Osteoblast (primary cell): Measurements from ENCODE around the gene RPS15A. TPM values are rescaled to one million over a fixed set of nuclear protein-coding genes. Genes with fewer than 3 reads are reported as not detected.

ENCODE experiments used
- DNase-seq: peaks from one replicate; pipeline ENCODE4 v3.0.0; 2011; ENCODE audit warnings: low spot score, mixed read lengths; ENCODE audit not compliant: insufficient read length; ENCODE audit errors: missing footprints
- H2AFZ ChIP-seq: 2 replicates; pipeline ENCODE4 v1.6.0; 2011; ENCODE audit warnings: mild to moderate bottlenecking, low read length
- H3K27ac ChIP-seq: 2 replicates; pipeline ENCODE4 v1.5.1; 2011; ENCODE audit warnings: mild to moderate bottlenecking, low read depth, low read length, moderate library complexity
- H3K27me3 ChIP-seq: 2 replicates; pipeline ENCODE4 v1.6.0; 2012; ENCODE audit warnings: mild to moderate bottlenecking, control low read depth, inconsistent platforms, low read length, moderate library complexity; ENCODE audit not compliant: insufficient read depth
- H3K36me3 ChIP-seq: 2 replicates; pipeline ENCODE4 v1.5.1; 2011; ENCODE audit warnings: mild to moderate bottlenecking, low read length, control low read depth, moderate library complexity; ENCODE audit not compliant: insufficient read depth
- H3K4me1 ChIP-seq: 2 replicates; pipeline ENCODE4 v1.5.1; 2011; ENCODE audit warnings: mild to moderate bottlenecking, low read length, control low read depth, moderate library complexity; ENCODE audit not compliant: insufficient read depth
- H3K4me2 ChIP-seq: 2 replicates; pipeline ENCODE4 v1.6.0; 2011; ENCODE audit warnings: mild to moderate bottlenecking, low read length; ENCODE audit not compliant: insufficient read depth
- H3K4me3 ChIP-seq: fragments of 200-600 bp; sonication (generic); 3 replicates; pipeline ENCODE4 v1.5.1; 2012; ENCODE audit warnings: mild to moderate bottlenecking, low read length, inconsistent platforms; ENCODE audit not compliant: insufficient read depth
- H3K79me2 ChIP-seq: 2 replicates; pipeline ENCODE4 v1.6.0; 2012; ENCODE audit warnings: mild to moderate bottlenecking, low read length, control low read depth, inconsistent platforms; ENCODE audit not compliant: insufficient read depth
- H3K9me3 ChIP-seq: 2 replicates; pipeline ENCODE4 v1.5.1; 2011; ENCODE audit warnings: low read depth, low read length, control low read depth
- H4K20me1 ChIP-seq: 2 replicates; pipeline ENCODE4 v1.6.0; 2012; ENCODE audit warnings: mild to moderate bottlenecking, low read length, control low read depth; ENCODE audit not compliant: insufficient read depth
- total RNA-seq: library from RNA; depleted of rRNA; stranded (reverse); fragments of >200 nt; gene quantifications from 2 replicates; pipeline ENCODE4 v1.2.3, GENCODE V29; 2012
- TF ChIP-seq, protein P1 (sequence below): IDR thresholded peaks from 2 replicates; pipeline ENCODE4 v1.5.1; 2011; ENCODE audit warnings: mild to moderate bottlenecking, low read depth, low read length, moderate library complexity; ENCODE audit errors: extremely low read depth

Gene RPS15A
- total RNA-seq: 1,058 and 1,145 TPM in 2 replicates

DNA sequence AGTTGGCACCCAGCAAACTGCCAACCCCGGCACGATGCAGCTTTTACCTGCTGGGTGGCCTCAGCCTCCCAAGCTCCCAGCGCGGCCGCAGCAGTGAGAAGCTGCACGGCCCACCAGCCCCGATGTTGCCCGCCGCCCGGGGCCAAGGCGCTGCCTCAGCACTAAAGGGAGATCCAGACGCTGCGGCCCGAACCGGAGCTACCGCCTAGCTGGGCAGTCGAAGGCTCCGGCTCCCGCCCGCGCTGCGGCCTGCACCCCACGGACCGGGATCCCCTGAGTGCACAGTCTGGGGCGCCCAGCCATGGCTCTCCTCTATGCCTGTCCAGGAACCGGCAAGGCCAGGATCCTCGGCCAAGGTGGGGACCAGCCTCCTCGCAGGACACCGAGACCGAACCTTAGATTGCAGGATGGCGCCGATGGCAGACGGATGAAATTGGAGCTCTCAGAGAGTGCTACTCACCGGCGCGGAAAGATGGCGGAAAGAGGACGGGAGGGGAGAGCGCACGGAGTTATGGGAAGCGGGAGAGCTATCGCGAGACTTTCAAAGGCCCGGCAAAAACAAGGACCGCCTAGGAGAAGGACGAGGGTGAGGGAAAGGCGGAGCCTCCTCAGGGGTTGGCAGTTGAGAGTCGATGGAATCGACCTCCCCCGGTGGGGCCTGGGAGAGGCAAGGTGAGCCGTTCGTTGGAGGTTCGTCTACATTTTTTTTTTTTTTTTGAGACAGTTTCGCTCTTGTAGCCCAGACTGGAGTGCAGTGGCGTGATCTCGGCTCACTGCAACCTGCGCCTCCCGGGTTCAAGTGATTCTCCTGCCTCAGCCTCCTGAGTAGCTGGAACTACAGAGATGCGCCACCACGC, at the start of gene RPS15A:
TSS of gene RPS15A (minus strand) at position 485 of the 857 bp plus-strand sequence. CDS start 1,221 bp downstream, outside the sequence.
- Histone ChIP-seq H4K20me1 (peaks cover 51% of the 10 kb centered on the region), H3K4me2 (peak within 1 kb of the TSS; percentile 86), H3K79me2 (peaks cover 63% of the 10 kb centered on the region), H3K9me3 (no peaks in the 10 kb centered on the region), H3K27me3 (no peaks in the 10 kb centered on the region), H3K36me3 (peaks cover 76% of the 10 kb centered on the region), H3K4me1 (peaks cover 18% of the 10 kb centered on the region), H3K4me3 (peak within 1 kb of the TSS; percentile 100), H2AFZ (peak within 1 kb of the TSS; percentile 99), H3K27ac (peak within 1 kb of the TSS; percentile 87)
- TF ChIP-seq, protein P1, sequence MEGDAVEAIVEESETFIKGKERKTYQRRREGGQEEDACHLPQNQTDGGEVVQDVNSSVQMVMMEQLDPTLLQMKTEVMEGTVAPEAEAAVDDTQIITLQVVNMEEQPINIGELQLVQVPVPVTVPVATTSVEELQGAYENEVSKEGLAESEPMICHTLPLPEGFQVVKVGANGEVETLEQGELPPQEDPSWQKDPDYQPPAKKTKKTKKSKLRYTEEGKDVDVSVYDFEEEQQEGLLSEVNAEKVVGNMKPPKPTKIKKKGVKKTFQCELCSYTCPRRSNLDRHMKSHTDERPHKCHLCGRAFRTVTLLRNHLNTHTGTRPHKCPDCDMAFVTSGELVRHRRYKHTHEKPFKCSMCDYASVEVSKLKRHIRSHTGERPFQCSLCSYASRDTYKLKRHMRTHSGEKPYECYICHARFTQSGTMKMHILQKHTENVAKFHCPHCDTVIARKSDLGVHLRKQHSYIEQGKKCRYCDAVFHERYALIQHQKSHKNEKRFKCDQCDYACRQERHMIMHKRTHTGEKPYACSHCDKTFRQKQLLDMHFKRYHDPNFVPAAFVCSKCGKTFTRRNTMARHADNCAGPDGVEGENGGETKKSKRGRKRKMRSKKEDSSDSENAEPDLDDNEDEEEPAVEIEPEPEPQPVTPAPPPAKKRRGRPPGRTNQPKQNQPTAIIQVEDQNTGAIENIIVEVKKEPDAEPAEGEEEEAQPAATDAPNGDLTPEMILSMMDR: no peak
- peak; percentile 94 for DNase-seq

DNA sequence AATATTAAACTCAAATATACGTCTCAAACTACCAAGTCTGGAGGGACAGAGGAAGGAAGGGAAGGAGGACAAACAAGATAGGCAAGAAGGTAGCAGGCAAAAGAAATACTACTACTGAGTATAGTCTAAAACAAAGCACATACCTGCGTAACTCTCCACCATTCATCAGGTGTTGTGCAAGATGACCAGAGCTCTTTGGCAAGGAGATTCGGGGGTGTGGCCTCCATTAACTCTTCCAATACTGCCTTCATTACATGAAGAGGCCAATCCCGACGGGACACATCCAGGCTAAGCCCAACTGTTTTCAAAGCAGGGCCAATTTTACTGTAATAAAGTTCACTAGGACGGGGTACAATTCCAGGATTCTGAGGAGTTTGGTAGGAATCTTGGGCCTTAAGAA, 49.4 kb upstream of the RPS15A start:
- Histone ChIP-seq H3K4me1 (no peaks in the 10 kb centered on the region), H4K20me1 (no peaks in the 10 kb centered on the region), H3K4me3 (no peak overlapping the region), H3K27ac (no peak overlapping the region), H3K9me3 (no peaks in the 10 kb centered on the region), H2AFZ (no peak overlapping the region), H3K36me3 (peaks cover 74% of the 10 kb centered on the region), H3K79me2 (peaks cover 5% of the 10 kb centered on the region), H3K27me3 (no peaks in the 10 kb centered on the region), H3K4me2 (no peak overlapping the region)
- TF ChIP-seq, protein P1: no peak
- no peak for DNase-seq

DNA sequence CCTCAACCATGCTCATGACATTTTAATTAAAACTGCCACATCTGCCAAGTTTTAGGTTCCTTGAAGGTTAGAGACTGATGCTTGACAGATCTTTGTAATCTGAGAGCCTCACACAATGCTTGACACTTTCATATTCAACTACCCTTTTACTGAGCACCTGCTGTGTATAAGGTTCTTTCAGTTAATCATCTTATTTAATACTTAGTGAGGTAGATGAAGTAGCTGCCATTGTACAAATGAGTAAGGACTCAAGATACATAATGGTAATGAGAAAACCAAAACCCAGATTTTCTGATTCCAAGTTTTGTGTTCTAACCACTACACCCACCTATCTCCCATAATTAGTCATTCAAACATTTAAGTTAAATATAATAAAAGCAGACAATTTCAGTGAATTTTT, 46.6 kb upstream of the RPS15A start:
- no peak overlapping the region for H3K27ac ChIP-seq
- H3K4me2 ChIP-seq: no peak overlapping the region
- TF ChIP-seq, protein P1: no peak
- H3K79me2 ChIP-seq: peaks cover 2% of the 10 kb centered on the region
- no peaks in the 10 kb centered on the region for H3K27me3 ChIP-seq
- no peaks in the 10 kb centered on the region for H3K9me3 ChIP-seq
- DNase-seq: no peak
- peaks cover 85% of the 10 kb centered on the region for H3K36me3 ChIP-seq
- no peak overlapping the region for H3K4me3 ChIP-seq
- no peaks in the 10 kb centered on the region for H4K20me1 ChIP-seq
- H2AFZ ChIP-seq: no peak overlapping the region
- no peaks in the 10 kb centered on the region for H3K4me1 ChIP-seq

DNA sequence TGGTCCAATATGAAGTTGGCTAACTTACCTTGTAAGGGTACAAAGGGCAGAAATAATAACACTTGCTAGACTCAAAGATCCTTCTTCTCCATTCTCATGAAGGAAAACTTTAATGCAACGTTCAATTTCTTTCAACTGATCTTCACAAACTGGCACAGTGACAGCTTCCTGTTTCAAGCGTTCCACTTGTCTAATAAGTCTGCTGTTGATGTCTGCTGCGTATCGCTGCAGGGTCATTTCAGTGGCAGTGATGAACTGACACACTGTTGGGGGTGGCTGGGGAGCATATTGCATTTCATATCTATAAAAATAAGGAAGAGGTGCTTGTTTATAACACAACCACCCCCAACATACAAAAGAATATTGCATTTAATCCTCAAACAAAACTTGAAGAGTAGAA, 44.7 kb upstream of the RPS15A start:
- Histone ChIP-seq H3K27ac (no peak overlapping the region), H3K27me3 (no peaks in the 10 kb centered on the region), H2AFZ (no peak overlapping the region), H3K36me3 (peaks cover 92% of the 10 kb centered on the region), H4K20me1 (no peaks in the 10 kb centered on the region), H3K4me3 (no peak overlapping the region), H3K9me3 (no peaks in the 10 kb centered on the region), H3K79me2 (no peaks in the 10 kb centered on the region), H3K4me2 (no peak overlapping the region), H3K4me1 (no peaks in the 10 kb centered on the region)
- TF ChIP-seq, protein P1: no peak
- DNase-seq: no peak
